Transverse colon (tissue), 4 donors: ENCODE measurements around the gene CDC20.

Experiments used
- EP300 ChIP-seq: sonication (generic); formaldehyde crosslinking; IDR thresholded peaks from one replicate; pipeline ENCODE4 v1.6.1; 2017; ENCODE audit warnings: antibody characterized with exemption, low read depth
- POLR2A ChIP-seq: fragments of 450-650 bp; IDR thresholded peaks from one replicate; pipeline ENCODE4 v1.6.1; 2016; ENCODE audit warnings: antibody characterized with exemption, mild to moderate bottlenecking, moderate library complexity
- POLR2AphosphoS5 ChIP-seq, 3 donors: sonication (generic); formaldehyde crosslinking; IDR thresholded peaks; one replicate each; pipeline ENCODE4 v1.6.1; 2016; ENCODE audit warnings: antibody characterized with exemption in 3 of 3
- TF ChIP-seq, protein P1 (sequence below), 5 experiments: fragments of 200-600 bp in 3 of 5; fragments of 450-650 bp in 2 of 5; sonication (generic) in 3 of 5; IDR thresholded peaks; 1 replicate in 2 of 5; 2 replicates in 3 of 5; pipeline ENCODE4 v1.5.1; 2016 to 2017; ENCODE audit warnings: antibody characterized with exemption in 5 of 5, inconsistent platforms in 3 of 5, mild to moderate bottlenecking in 2 of 5, moderate library complexity in 1 of 5

- TF ChIP-seq, protein P1, sequence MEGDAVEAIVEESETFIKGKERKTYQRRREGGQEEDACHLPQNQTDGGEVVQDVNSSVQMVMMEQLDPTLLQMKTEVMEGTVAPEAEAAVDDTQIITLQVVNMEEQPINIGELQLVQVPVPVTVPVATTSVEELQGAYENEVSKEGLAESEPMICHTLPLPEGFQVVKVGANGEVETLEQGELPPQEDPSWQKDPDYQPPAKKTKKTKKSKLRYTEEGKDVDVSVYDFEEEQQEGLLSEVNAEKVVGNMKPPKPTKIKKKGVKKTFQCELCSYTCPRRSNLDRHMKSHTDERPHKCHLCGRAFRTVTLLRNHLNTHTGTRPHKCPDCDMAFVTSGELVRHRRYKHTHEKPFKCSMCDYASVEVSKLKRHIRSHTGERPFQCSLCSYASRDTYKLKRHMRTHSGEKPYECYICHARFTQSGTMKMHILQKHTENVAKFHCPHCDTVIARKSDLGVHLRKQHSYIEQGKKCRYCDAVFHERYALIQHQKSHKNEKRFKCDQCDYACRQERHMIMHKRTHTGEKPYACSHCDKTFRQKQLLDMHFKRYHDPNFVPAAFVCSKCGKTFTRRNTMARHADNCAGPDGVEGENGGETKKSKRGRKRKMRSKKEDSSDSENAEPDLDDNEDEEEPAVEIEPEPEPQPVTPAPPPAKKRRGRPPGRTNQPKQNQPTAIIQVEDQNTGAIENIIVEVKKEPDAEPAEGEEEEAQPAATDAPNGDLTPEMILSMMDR (IDR thresholded peaks at IDR 0.05): no peak
- no peak for TF ChIP-seq EP300
- no peak for TF ChIP-seq POLR2AphosphoS5 (IDR thresholded peaks at IDR 0.05)
- TF ChIP-seq POLR2A: no peak
These were observed 23.4 kb downstream of the CDC20 start for GRCh38 chr1:43382027-43382779.
